ENCODE results near the gene PDK1.

The PDK1 gene

GRCh38 chr2:172647439-172647838 is 91.5 kb downstream of the PDK1 start:
- DNase-seq: no peak

DNA sequence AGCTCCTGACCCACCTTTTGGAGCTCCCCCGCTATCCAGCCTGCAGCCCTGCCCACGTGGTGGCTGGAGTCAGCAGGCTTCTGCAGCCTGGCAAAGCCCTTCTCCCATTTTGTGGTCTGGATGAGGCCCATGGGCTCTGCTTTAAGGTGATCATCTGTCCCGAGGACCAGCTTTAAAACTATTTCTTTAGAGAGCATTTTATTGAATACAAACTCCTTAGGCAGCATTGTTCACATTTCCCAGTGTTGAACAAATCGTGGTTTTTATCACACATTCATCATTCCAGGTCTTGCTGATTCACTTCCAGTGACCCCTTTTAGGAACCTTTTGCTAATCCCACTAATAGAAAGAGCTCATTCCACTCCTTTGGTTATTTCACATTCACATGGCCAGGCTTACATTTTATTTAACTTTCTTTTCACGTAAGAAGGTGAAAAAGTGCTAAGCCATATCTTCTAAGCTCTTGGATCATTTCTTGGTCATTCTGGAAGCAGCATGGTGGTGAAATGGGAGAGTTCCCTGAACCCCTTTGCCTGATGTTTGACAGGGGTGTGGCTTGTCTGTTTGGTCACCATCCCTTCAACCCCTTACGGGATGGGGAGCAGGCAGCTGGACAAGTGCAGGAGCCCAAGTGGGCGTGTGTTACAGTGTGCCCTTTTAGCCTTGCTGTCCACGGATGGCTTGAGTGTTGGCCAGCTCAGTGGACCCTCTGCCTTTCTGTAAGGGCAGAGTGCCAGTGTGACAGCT is 99.4 kb downstream of the PDK1 start:
- DNase-seq: no peak

GRCh38 chr2:172655838-172656573 is 100.1 kb downstream of the PDK1 start:
- DNase-seq: no peak

Measured in NCI-H345 (cell line).